HEK293 (cell line): ENCODE results near the gene GPATCH4.
A peak's percentile ranks its signal among the peaks of the same experiment; 100 is the strongest.

Source experiments
- BCL11A ChIP-seq: fragments of 450-650 bp; formaldehyde crosslinking; IDR thresholded peaks from 2 replicates; pipeline ENCODE4 v1.5.1; 2016; ENCODE audit warnings: low read depth, missing biosample characterization, missing genetic modification characterization
- GLIS1 ChIP-seq: fragments of 450-650 bp; formaldehyde crosslinking; IDR thresholded peaks from 2 replicates; pipeline ENCODE4 v1.5.1; 2016; ENCODE audit warnings: missing biosample characterization, missing genetic modification characterization
- HOXD13 ChIP-seq: sonication (generic); formaldehyde crosslinking; IDR thresholded peaks from 2 replicates; pipeline ENCODE4 v1.8.0; 2022; ENCODE audit warnings: missing genetic modification reagents, borderline replicate concordance
- KLF10 ChIP-seq: fragments of 450-650 bp; IDR thresholded peaks from 2 replicates; pipeline ENCODE4 v1.5.1; 2018; ENCODE audit warnings: missing biosample characterization, mild to moderate bottlenecking, missing genetic modification characterization
- KLF7 ChIP-seq: fragments of 450-650 bp; formaldehyde crosslinking; IDR thresholded peaks from 2 replicates; pipeline ENCODE4 v1.5.1; 2016; ENCODE audit warnings: missing biosample characterization, missing genetic modification characterization, borderline replicate concordance
- KLF9 ChIP-seq: fragments of 450-650 bp; formaldehyde crosslinking; IDR thresholded peaks from 2 replicates; pipeline ENCODE4 v1.5.1; 2016; ENCODE audit warnings: missing biosample characterization, missing genetic modification characterization, low read depth
- OSR2 ChIP-seq: fragments of 450-650 bp; formaldehyde crosslinking; IDR thresholded peaks from 2 replicates; pipeline ENCODE4 v1.5.1; 2016; ENCODE audit warnings: missing biosample characterization, missing genetic modification characterization
- SALL2 ChIP-seq: fragments of 450-650 bp; formaldehyde crosslinking; IDR thresholded peaks from 2 replicates; pipeline ENCODE4 v1.5.0; 2017; ENCODE audit warnings: missing biosample characterization, mild to moderate bottlenecking, missing genetic modification characterization, borderline replicate concordance
- SP3 ChIP-seq: fragments of 450-650 bp; formaldehyde crosslinking; IDR thresholded peaks from 2 replicates; pipeline ENCODE4 v1.5.1; 2016; ENCODE audit warnings: missing biosample characterization, missing genetic modification characterization
- TRIM28 ChIP-seq: IDR thresholded peaks from 2 replicates; pipeline ENCODE4 v1.6.1; 2011; ENCODE audit warnings: low read length, control low read depth, borderline replicate concordance
- ZBTB21 ChIP-seq: fragments of 450-650 bp; formaldehyde crosslinking; IDR thresholded peaks from 2 replicates; pipeline ENCODE4 v1.5.1; 2017; ENCODE audit warnings: missing biosample characterization, missing genetic modification characterization
- ZBTB26 ChIP-seq: fragments of 450-650 bp; formaldehyde crosslinking; optimal IDR thresholded peaks from 2 replicates; pipeline ENCODE3; 2016; ENCODE audit warnings: missing biosample characterization, mild to moderate bottlenecking, missing genetic modification characterization
- ZIC2 ChIP-seq: fragments of 450-650 bp; formaldehyde crosslinking; IDR thresholded peaks from 2 replicates; pipeline ENCODE4 v1.5.1; 2016; ENCODE audit warnings: missing biosample characterization, missing genetic modification characterization
- ZNF112 ChIP-seq: fragments of 450-650 bp; formaldehyde crosslinking; IDR thresholded peaks from 2 replicates; pipeline ENCODE4 v1.5.0; 2017; ENCODE audit warnings: missing biosample characterization, missing genetic modification characterization
- ZNF114 ChIP-seq: fragments of 450-650 bp; formaldehyde crosslinking; IDR thresholded peaks from 2 replicates; pipeline ENCODE4 v1.5.0; 2017; ENCODE audit warnings: missing biosample characterization, missing genetic modification characterization
- ZNF148 ChIP-seq: fragments of 450-650 bp; formaldehyde crosslinking; IDR thresholded peaks from 2 replicates; pipeline ENCODE4 v1.5.0; 2017; ENCODE audit warnings: missing biosample characterization, missing genetic modification characterization, borderline replicate concordance
- ZNF2 ChIP-seq: fragments of 450-650 bp; formaldehyde crosslinking; IDR thresholded peaks from 2 replicates; pipeline ENCODE4 v1.5.1; 2016; ENCODE audit warnings: missing biosample characterization, missing genetic modification characterization
- ZNF221 ChIP-seq: fragments of 450-650 bp; formaldehyde crosslinking; IDR thresholded peaks from 2 replicates; pipeline ENCODE4 v1.5.1; 2017; ENCODE audit warnings: missing biosample characterization, missing genetic modification characterization, borderline replicate concordance
- ZNF324 ChIP-seq: fragments of 450-650 bp; formaldehyde crosslinking; IDR thresholded peaks from 2 replicates; pipeline ENCODE4 v1.5.1; 2016; ENCODE audit warnings: missing biosample characterization, missing genetic modification characterization
- ZNF341 ChIP-seq: fragments of 450-650 bp; formaldehyde crosslinking; IDR thresholded peaks from 2 replicates; pipeline ENCODE4; 2016; ENCODE audit warnings: low read depth, missing biosample characterization, missing genetic modification characterization
- ZNF398 ChIP-seq: fragments of 450-650 bp; formaldehyde crosslinking; IDR thresholded peaks from 2 replicates; pipeline ENCODE4 v1.5.1; 2017; ENCODE audit warnings: missing biosample characterization, missing genetic modification characterization
- ZNF416 ChIP-seq: fragments of 450-650 bp; formaldehyde crosslinking; IDR thresholded peaks from 2 replicates; pipeline ENCODE4 v1.5.1; 2016; ENCODE audit warnings: missing biosample characterization, missing genetic modification characterization
- ZNF433 ChIP-seq: fragments of 450-650 bp; formaldehyde crosslinking; IDR thresholded peaks from 2 replicates; pipeline ENCODE4 v1.5.1; 2016; ENCODE audit warnings: missing biosample characterization, missing genetic modification characterization, low read depth
- ZNF521 ChIP-seq: fragments of 450-650 bp; formaldehyde crosslinking; IDR thresholded peaks from 2 replicates; pipeline ENCODE4 v1.5.1; 2017; ENCODE audit warnings: missing biosample characterization, mild to moderate bottlenecking, missing genetic modification characterization
- ZNF530 ChIP-seq: fragments of 450-650 bp; formaldehyde crosslinking; IDR thresholded peaks from 2 replicates; pipeline ENCODE4 v1.5.1; 2016; ENCODE audit warnings: low read depth, missing biosample characterization, missing genetic modification characterization
- ZNF600 ChIP-seq: fragments of 450-650 bp; formaldehyde crosslinking; IDR thresholded peaks from 2 replicates; pipeline ENCODE4 v1.5.1; 2016; ENCODE audit warnings: missing biosample characterization, missing genetic modification characterization
- ZNF610 ChIP-seq: fragments of 450-650 bp; formaldehyde crosslinking; IDR thresholded peaks from 2 replicates; pipeline ENCODE4 v1.5.1; 2016; ENCODE audit warnings: missing biosample characterization, missing genetic modification characterization, borderline replicate concordance
- ZNF792 ChIP-seq: fragments of 450-650 bp; formaldehyde crosslinking; IDR thresholded peaks from 2 replicates; pipeline ENCODE4 v1.5.1; 2016; ENCODE audit warnings: missing biosample characterization, missing genetic modification characterization
- TF ChIP-seq, protein P1 (sequence below): IDR thresholded peaks from 2 replicates; pipeline ENCODE4 v1.6.1; 2011; ENCODE audit warnings: mild to moderate bottlenecking, low read depth, low read length, borderline replicate concordance
- TF ChIP-seq, protein P2 (sequence below): fragments of 450-650 bp; formaldehyde crosslinking; IDR thresholded peaks from 2 replicates; pipeline ENCODE4 v1.5.1; 2016; ENCODE audit warnings: missing biosample characterization, missing genetic modification characterization
- TF ChIP-seq, protein P3 (sequence below): fragments of 450-650 bp; formaldehyde crosslinking; IDR thresholded peaks from 2 replicates; pipeline ENCODE4 v1.5.1; 2016; ENCODE audit warnings: missing biosample characterization, missing genetic modification characterization

The GPATCH4 gene

GRCh38 chr1:156571919-156572662, 29.2 kb downstream of the GPATCH4 start, which contains the start of gene IQGAP3 (continued):
- TF ChIP-seq ZNF2 (tag by site-specific recombination) (peak; percentile 84; the same call in 1 of the 2 replicates), BCL11A (tag by site-specific recombination) (no peak), SP3 (tag by site-specific recombination) (peak; percentile 89), OSR2 (0 out of 2 replicates have a peak, but pooled peaks have one; percentile 7), TRIM28 (no peak; the same call in 1 of the 2 replicates), KLF10 (tag by site-specific recombination) (peak; percentile 92), GLIS1 (tag by site-specific recombination) (peak; percentile 10; the same call in 1 of the 2 replicates), ZNF521 (tag by site-specific recombination) (no peak), HOXD13 (CRISPR knock-in tag) (no peak), ZNF433 (tag by site-specific recombination) (no peak), ZNF112 (tag by site-specific recombination) (no peak), ZNF792 (tag by site-specific recombination) (no peak), ZNF416 (no peak), ZNF114 (tag by site-specific recombination) (no peak), ZNF530 (no peak), KLF9 (tag by site-specific recombination) (peak; percentile 92), SALL2 (tag by site-specific recombination) (no peak), ZNF610 (tag by site-specific recombination) (peak; percentile 88; the same call in 1 of the 2 replicates), ZNF341 (peak; percentile 90), ZIC2 (no peak; the same call in 1 of the 2 replicates), ZBTB26 (tag by site-specific recombination) (peak; percentile 39), KLF7 (peak; percentile 99), ZNF221 (tag by site-specific recombination) (no peak), ZNF148 (tag by site-specific recombination) (no peak), ZNF324 (tag by site-specific recombination) (peak; percentile 82), ZBTB21 (tag by site-specific recombination) (peak; percentile 33; the same call in 1 of the 2 replicates), ZNF398 (tag by site-specific recombination) (no peak), ZNF600 (tag by site-specific recombination) (peak; percentile 24; the same call in 1 of the 2 replicates)
- TF ChIP-seq, protein P1, sequence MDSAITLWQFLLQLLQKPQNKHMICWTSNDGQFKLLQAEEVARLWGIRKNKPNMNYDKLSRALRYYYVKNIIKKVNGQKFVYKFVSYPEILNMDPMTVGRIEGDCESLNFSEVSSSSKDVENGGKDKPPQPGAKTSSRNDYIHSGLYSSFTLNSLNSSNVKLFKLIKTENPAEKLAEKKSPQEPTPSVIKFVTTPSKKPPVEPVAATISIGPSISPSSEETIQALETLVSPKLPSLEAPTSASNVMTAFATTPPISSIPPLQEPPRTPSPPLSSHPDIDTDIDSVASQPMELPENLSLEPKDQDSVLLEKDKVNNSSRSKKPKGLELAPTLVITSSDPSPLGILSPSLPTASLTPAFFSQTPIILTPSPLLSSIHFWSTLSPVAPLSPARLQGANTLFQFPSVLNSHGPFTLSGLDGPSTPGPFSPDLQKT, result no peak
- TF ChIP-seq, protein P2, sequence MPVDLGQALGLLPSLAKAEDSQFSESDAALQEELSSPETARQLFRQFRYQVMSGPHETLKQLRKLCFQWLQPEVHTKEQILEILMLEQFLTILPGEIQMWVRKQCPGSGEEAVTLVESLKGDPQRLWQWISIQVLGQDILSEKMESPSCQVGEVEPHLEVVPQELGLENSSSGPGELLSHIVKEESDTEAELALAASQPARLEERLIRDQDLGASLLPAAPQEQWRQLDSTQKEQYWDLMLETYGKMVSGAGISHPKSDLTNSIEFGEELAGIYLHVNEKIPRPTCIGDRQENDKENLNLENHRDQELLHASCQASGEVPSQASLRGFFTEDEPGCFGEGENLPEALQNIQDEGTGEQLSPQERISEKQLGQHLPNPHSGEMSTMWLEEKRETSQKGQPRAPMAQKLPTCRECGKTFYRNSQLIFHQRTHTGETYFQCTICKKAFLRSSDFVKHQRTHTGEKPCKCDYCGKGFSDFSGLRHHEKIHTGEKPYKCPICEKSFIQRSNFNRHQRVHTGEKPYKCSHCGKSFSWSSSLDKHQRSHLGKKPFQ (tag by site-specific recombination), result no peak
- TF ChIP-seq, protein P3, sequence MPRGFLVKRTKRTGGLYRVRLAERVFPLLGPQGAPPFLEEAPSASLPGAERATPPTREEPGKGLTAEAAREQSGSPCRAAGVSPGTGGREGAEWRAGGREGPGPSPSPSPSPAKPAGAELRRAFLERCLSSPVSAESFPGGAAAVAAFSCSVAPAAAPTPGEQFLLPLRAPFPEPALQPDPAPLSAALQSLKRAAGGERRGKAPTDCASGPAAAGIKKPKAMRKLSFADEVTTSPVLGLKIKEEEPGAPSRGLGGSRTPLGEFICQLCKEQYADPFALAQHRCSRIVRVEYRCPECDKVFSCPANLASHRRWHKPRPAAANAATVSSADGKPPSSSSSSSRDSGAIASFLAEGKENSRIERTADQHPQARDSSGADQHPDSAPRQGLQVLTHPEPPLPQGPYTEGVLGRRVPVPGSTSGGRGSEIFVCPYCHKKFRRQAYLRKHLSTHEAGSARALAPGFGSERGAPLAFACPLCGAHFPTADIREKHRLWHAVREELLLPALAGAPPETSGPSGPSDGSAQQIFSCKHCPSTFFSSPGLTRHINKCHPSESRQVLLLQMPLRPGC, result no peak
